ENCODE measurements around the gene TAPT1. TPM values are rescaled to one million over a fixed set of nuclear protein-coding genes. Genes with fewer than 3 reads are reported as not detected.

The TAPT1 gene
- polyA plus RNA-seq (2013, experiment 1 of 2; ENCODE audit: insufficient read length) = 13.2 TPM
- 12.8 TPM for polyA plus RNA-seq (2013, experiment 2 of 2; ENCODE audit: insufficient read length)

- peak; percentile 78 for DNase-seq
Observed at GRCh38 chr4:16225863-16226815, at the start of gene TAPT1. TSS of gene TAPT1 (minus strand) at chr4:16226471. CDS start at chr4:16226457, 14 bp downstream.

- DNase-seq = no peak
Observed at GRCh38 chr4:16271411-16271810, 45.1 kb upstream of the TAPT1 start.

GRCh38 chr4:16270454-16271328, 44.4 kb upstream of the TAPT1 start:
- no peak for DNase-seq

GRCh38 chr4:16269742-16270453, 43.6 kb upstream of the TAPT1 start:
- peak; percentile 98 for DNase-seq

GRCh38 chr4:16269240-16269639, 43.0 kb upstream of the TAPT1 start:
- DNase-seq = no peak

- no peak for DNase-seq
Observed at GRCh38 chr4:16268290-16268689, 42.0 kb upstream of the TAPT1 start.

GRCh38 chr4:16267639-16268038, 41.4 kb upstream of the TAPT1 start:
- no peak for DNase-seq

GRCh38 chr4:16265820-16266219, 39.5 kb upstream of the TAPT1 start:
- DNase-seq = no peak

- DNase-seq = peak; percentile 55
Observed at GRCh38 chr4:16264798-16265197, 38.5 kb upstream of the TAPT1 start.

- DNase-seq = no peak
Observed at GRCh38 chr4:16263056-16263455, 36.8 kb upstream of the TAPT1 start.

- no peak for DNase-seq
Observed at GRCh38 chr4:16262188-16262587, 35.9 kb upstream of the TAPT1 start.

GRCh38 chr4:16261313-16261878, 35.1 kb upstream of the TAPT1 start:
- DNase-seq = no peak

- DNase-seq = peak; percentile 26
Observed at GRCh38 chr4:16259889-16260246, 33.6 kb upstream of the TAPT1 start.

GRCh38 chr4:16259241-16259888, 33.1 kb upstream of the TAPT1 start:
- DNase-seq = no peak

GRCh38 chr4:16257611-16258010, 31.3 kb upstream of the TAPT1 start:
- DNase-seq = no peak

- no peak for DNase-seq
Observed at GRCh38 chr4:16256343-16256742, 30.1 kb upstream of the TAPT1 start.

GRCh38 chr4:16255730-16256129, 29.5 kb upstream of the TAPT1 start:
- no peak for DNase-seq

- peak; percentile 87 for DNase-seq
Observed at GRCh38 chr4:16253127-16253960, 27.1 kb upstream of the TAPT1 start.

- no peak for DNase-seq
Observed at GRCh38 chr4:16250661-16251365, 24.5 kb upstream of the TAPT1 start.

- no peak for DNase-seq
Observed at GRCh38 chr4:16248605-16249004, 22.3 kb upstream of the TAPT1 start.
